Measurements from ENCODE around the gene RANBP10. TPM values are rescaled to one million over a fixed set of nuclear protein-coding genes. Genes with fewer than 3 reads are reported as not detected.

RANBP10 gene
- total and polyA plus RNA-seq, 2 of the 8 experiments (the other 6 are each of a cell fraction or from before 2014, with no cell fraction given): 14.2 to 16.8 TPM

DNA sequence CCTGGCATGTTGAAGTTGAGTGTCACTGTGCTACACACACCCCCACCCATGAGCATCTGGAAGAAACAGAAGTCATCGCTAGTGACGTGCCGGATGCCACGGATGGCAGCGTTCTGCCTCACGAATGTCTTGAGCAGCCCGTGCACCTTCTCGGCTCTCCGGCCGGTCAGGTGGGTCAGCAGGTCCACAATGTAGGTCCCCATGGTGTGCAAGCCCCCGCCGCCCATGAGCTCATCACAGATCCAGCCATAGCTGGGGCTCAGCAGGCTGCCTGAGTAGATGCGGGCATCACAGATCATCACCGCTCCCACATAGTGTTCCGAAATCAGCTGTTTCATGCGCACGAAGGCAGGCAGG lies 130.8 kb downstream of the RANBP10 start:
- Histone ChIP-seq H3K79me2 (ENCODE audit: control insufficient read depth in 1 of 2, insufficient read depth in 2 of 2, low read length in 2 of 2) (no peaks in the 10 kb centered on the region), H3K27ac (ENCODE audit: low read depth, low read length) (no peak overlapping the region), H3K4ac (replicated peaks; ENCODE audit: insufficient read length, low read depth, low read length) (no peak overlapping the region), H3K36me3 (ENCODE audit: control insufficient read depth in 2 of 4, insufficient read depth in 4 of 4, low read length in 3 of 4) (0 out of 8 replicates have a peak, but pooled peaks cover 0 to 3% (median 0%) of the 10 kb centered on the region in 4 experiments), H2BK5ac (ENCODE audit: low read depth, low read length) (no peak overlapping the region), H3K4me3 (ENCODE audit: extremely low read depth in 1 of 4, insufficient read depth in 2 of 4, low read depth in 3 of 4, low read length in 4 of 4) (no peak overlapping the region), H3K56ac (replicated peaks; ENCODE audit: insufficient read length, low read depth, low read length) (no peak overlapping the region), H4K5ac (ENCODE audit: insufficient read length, low read depth, low read length) (no peak overlapping the region), H2BK12ac (ENCODE audit: low read depth, low read length) (no peak overlapping the region), H2BK120ac (replicated peaks; ENCODE audit: low read depth, low read length) (no peak overlapping the region), H3K14ac (ENCODE audit: insufficient read length) (no peak overlapping the region), H3K23ac (ENCODE audit: insufficient read length) (no peak overlapping the region), H3K9me3 (ENCODE audit: insufficient read depth in 2 of 2, low read depth in 1 of 2, low read length in 1 of 2) (no peaks in the 10 kb centered on the region), H3K23me2 (ENCODE audit: low read depth, low read length) (no peaks in the 10 kb centered on the region), H3K18ac (ENCODE audit: extremely low read depth, low read length) (no peak overlapping the region; the same call in 1 of the 2 replicates), H3K79me1 (ENCODE audit: low read depth, low read length) (no peaks in the 10 kb centered on the region; the same call in none of the 2 replicates), H2BK20ac (ENCODE audit: low read length) (no peak overlapping the region), H4K8ac (ENCODE audit: extremely low read depth, insufficient read depth, low read length) (no peak overlapping the region), H2BK15ac (ENCODE audit: low read length) (no peak overlapping the region), H3K27me3 (replicated peaks in 1 of 4; ENCODE audit: control insufficient read depth in 3 of 4, extremely low read depth in 1 of 4, insufficient read depth in 3 of 4, low read length in 3 of 4) (no peaks in the 10 kb centered on the region), H2AK5ac (ENCODE audit: low read depth, low read length) (no peak overlapping the region), H3K4me2 (ENCODE audit: insufficient read depth in 1 of 2, low read depth in 2 of 2, low read length in 2 of 2) (no peak overlapping the region), H4K20me1 (replicated peaks in 1 of 2; ENCODE audit: control insufficient read depth in 1 of 2, insufficient read depth in 2 of 2, low read length in 2 of 2) (peaks cover 0 to 8% of the 10 kb centered on the region in 2 experiments), H2AFZ (ENCODE audit: low read length) (no peak overlapping the region), H3K4me1 (replicated peaks in 1 of 4; ENCODE audit: control insufficient read depth in 3 of 4, insufficient read depth in 4 of 4, low read length in 3 of 4) (peaks cover 0 to 3% (median 0%) of the 10 kb centered on the region in 4 experiments; a peak in 1 of 7 replicates), H4K91ac (replicated peaks; ENCODE audit: insufficient read length, low read length) (no peak overlapping the region), H3K9ac (replicated peaks in 1 of 4; ENCODE audit: extremely low read depth in 1 of 4, low read depth in 3 of 4, low read length in 3 of 4) (no peak overlapping the region)
- DNase-seq (ENCODE audit: low read depth in 1 of 2, low spot score in 2 of 2): no peak
- WGBS, 2 experiments (ENCODE audit: extremely low coverage in 1 of 2, insufficient coverage in 1 of 2, insufficient read length in 1 of 2, insufficient replicate concordance in 2 of 2, low coverage in 1 of 2, low lambda C conversion rate in 2 of 2, missing lambda C conversion rate in 1 of 2): 99% methylated on average over 17 of the region's 17 CpGs; no CpG with 5 or more reads in 1 of the 2 experiments
- POLR2A ChIA-PET (ENCODE audit: partially characterized antibody): no interaction called here
- no peak for FAIRE-seq
- CTCF ChIA-PET (ENCODE audit: partially characterized antibody): interaction anchor here (1.3 to 5.5 kb wide), 2 partner anchors 12 to 141 kb away, joined by 5 to 46 read pairs; no protein-coding TSS in a partner anchor
- TF ChIP-seq, protein P1, sequence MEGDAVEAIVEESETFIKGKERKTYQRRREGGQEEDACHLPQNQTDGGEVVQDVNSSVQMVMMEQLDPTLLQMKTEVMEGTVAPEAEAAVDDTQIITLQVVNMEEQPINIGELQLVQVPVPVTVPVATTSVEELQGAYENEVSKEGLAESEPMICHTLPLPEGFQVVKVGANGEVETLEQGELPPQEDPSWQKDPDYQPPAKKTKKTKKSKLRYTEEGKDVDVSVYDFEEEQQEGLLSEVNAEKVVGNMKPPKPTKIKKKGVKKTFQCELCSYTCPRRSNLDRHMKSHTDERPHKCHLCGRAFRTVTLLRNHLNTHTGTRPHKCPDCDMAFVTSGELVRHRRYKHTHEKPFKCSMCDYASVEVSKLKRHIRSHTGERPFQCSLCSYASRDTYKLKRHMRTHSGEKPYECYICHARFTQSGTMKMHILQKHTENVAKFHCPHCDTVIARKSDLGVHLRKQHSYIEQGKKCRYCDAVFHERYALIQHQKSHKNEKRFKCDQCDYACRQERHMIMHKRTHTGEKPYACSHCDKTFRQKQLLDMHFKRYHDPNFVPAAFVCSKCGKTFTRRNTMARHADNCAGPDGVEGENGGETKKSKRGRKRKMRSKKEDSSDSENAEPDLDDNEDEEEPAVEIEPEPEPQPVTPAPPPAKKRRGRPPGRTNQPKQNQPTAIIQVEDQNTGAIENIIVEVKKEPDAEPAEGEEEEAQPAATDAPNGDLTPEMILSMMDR (IDR thresholded peaks at IDR 0.05; ENCODE audit: control extremely low read depth in 1 of 3, insufficient read depth in 1 of 3, low read depth in 1 of 3, low read length in 3 of 3): no peak
- TF ChIP-seq EP300 (IDR thresholded peaks at IDR 0.05; ENCODE audit: borderline replicate concordance in 1 of 2, low read depth in 2 of 2, low read length in 2 of 2): no peak
